Measurements from ENCODE around the gene ADAM29.

The ADAM29 gene

GRCh38 chr4:174948826-174949225 is 30.7 kb downstream of the ADAM29 start:
- TF ChIP-seq TAF1 (IDR thresholded peaks at IDR 0.05; ENCODE audit: borderline replicate concordance, insufficient read depth, low read length) (no peak), SIN3A (IDR thresholded peaks at IDR 0.05; ENCODE audit: borderline replicate concordance, insufficient read depth, low read length) (no peak)

GRCh38 chr4:174972911-174973310 is 54.8 kb downstream of the ADAM29 start:
- TF ChIP-seq POLR2AphosphoS5 (IDR thresholded peaks at IDR 0.05; ENCODE audit: low read depth, low read length) (no peak), SIN3A (IDR thresholded peaks at IDR 0.05; ENCODE audit: borderline replicate concordance, insufficient read depth, low read length) (no peak), TAF1 (IDR thresholded peaks at IDR 0.05; ENCODE audit: borderline replicate concordance, insufficient read depth, low read length) (no peak), FOXP2 (optimal IDR thresholded peaks at IDR 0.05; ENCODE audit: borderline replicate concordance, extremely low read depth, extremely low read length, insufficient read depth) (no peak)

- TF ChIP-seq TAF1 (IDR thresholded peaks at IDR 0.05; ENCODE audit: borderline replicate concordance, insufficient read depth, low read length) (no peak), REST (IDR thresholded peaks at IDR 0.05; ENCODE audit: insufficient read depth in 1 of 2, low read depth in 2 of 2, low read length in 2 of 2) (no peak), POLR2AphosphoS5 (IDR thresholded peaks at IDR 0.05; ENCODE audit: low read depth, low read length) (no peak), SIN3A (IDR thresholded peaks at IDR 0.05; ENCODE audit: borderline replicate concordance, insufficient read depth, low read length) (no peak), FOXP2 (optimal IDR thresholded peaks at IDR 0.05; ENCODE audit: borderline replicate concordance, extremely low read depth, extremely low read length, insufficient read depth) (no peak)
Measured at GRCh38 chr4:174973336-174973735, 55.2 kb downstream of the ADAM29 start.

- no peak for TF ChIP-seq FOXP2 (optimal IDR thresholded peaks at IDR 0.05; ENCODE audit: borderline replicate concordance, extremely low read depth, extremely low read length, insufficient read depth)
- TF ChIP-seq REST (IDR thresholded peaks at IDR 0.05; ENCODE audit: insufficient read depth in 1 of 2, low read depth in 2 of 2, low read length in 2 of 2), result no peak
- TF ChIP-seq POLR2AphosphoS5 (IDR thresholded peaks at IDR 0.05; ENCODE audit: low read depth, low read length), result no peak
- TF ChIP-seq SIN3A (IDR thresholded peaks at IDR 0.05; ENCODE audit: borderline replicate concordance, insufficient read depth, low read length), result no peak
- TF ChIP-seq TAF1 (IDR thresholded peaks at IDR 0.05; ENCODE audit: borderline replicate concordance, insufficient read depth, low read length), result no peak
Measured at GRCh38 chr4:174983128-174983750, 65.1 kb downstream of the ADAM29 start.

GRCh38 chr4:174989791-174990190 is 71.6 kb downstream of the ADAM29 start:
- TF ChIP-seq TAF1 (IDR thresholded peaks at IDR 0.05; ENCODE audit: borderline replicate concordance, insufficient read depth, low read length) (no peak), FOXP2 (optimal IDR thresholded peaks at IDR 0.05; ENCODE audit: borderline replicate concordance, extremely low read depth, extremely low read length, insufficient read depth) (no peak), SIN3A (IDR thresholded peaks at IDR 0.05; ENCODE audit: borderline replicate concordance, insufficient read depth, low read length) (no peak), REST (IDR thresholded peaks at IDR 0.05; ENCODE audit: insufficient read depth in 1 of 2, low read depth in 2 of 2, low read length in 2 of 2) (no peak), POLR2AphosphoS5 (IDR thresholded peaks at IDR 0.05; ENCODE audit: low read depth, low read length) (no peak)

- TF ChIP-seq FOXP2 (optimal IDR thresholded peaks at IDR 0.05; ENCODE audit: borderline replicate concordance, extremely low read depth, extremely low read length, insufficient read depth) (no peak), POLR2AphosphoS5 (IDR thresholded peaks at IDR 0.05; ENCODE audit: low read depth, low read length) (no peak), REST (IDR thresholded peaks at IDR 0.05; ENCODE audit: insufficient read depth in 1 of 2, low read depth in 2 of 2, low read length in 2 of 2) (no peak), TAF1 (IDR thresholded peaks at IDR 0.05; ENCODE audit: borderline replicate concordance, insufficient read depth, low read length) (no peak), SIN3A (IDR thresholded peaks at IDR 0.05; ENCODE audit: borderline replicate concordance, insufficient read depth, low read length) (no peak)
Measured at GRCh38 chr4:174993916-174994315, 75.8 kb downstream of the ADAM29 start.

Data from PFSK-1 (cell line).